ENCODE data around the gene THRA. TPM values are rescaled to one million over a fixed set of nuclear protein-coding genes. Genes with fewer than 3 reads are reported as not detected.
A peak's percentile ranks its signal among the peaks of the same experiment; 100 is the strongest.

The THRA gene
- total and polyA plus RNA-seq, 2 donors from 2014 or later: 40.8 to 63.9 TPM

- H3K27ac ChIP-seq (ENCODE audit: low read depth in 2 of 2, low read length in 2 of 2): no peak overlapping the region
- no peak overlapping the region for H3K4me3 ChIP-seq (ENCODE audit: low read length in 3 of 3)
- no peaks in the 10 kb centered on the region for H3K27me3 ChIP-seq (ENCODE audit: control insufficient read depth, insufficient read depth, low read length)
- no peaks in the 10 kb centered on the region for H3K9me3 ChIP-seq (ENCODE audit: control insufficient read depth in 2 of 3, insufficient read depth in 1 of 3, low read length in 3 of 3)
- no peak for FAIRE-seq
- no peak for DNase-seq
- intact Hi-C loops (cut with DNase I): no loop called here
- no peaks in the 10 kb centered on the region for H3K36me3 ChIP-seq (ENCODE audit: control insufficient read depth in 2 of 3, insufficient read depth in 3 of 3, low read length in 3 of 3)
- peaks cover 5 to 27% (median 19%) of the 10 kb centered on the region in 3 donors for H3K4me1 ChIP-seq (ENCODE audit: control insufficient read depth in 2 of 3, insufficient read depth in 2 of 3, low read depth in 1 of 3, low read length in 3 of 3)
- H3K9ac ChIP-seq (ENCODE audit: low read length in 3 of 3): peak overlapping the region in 1 of 3 donors; percentile 3
- no peak for TF ChIP-seq CTCF (IDR thresholded peaks at IDR 0.05; ENCODE audit: borderline replicate concordance, extremely low read depth, insufficient read depth)
Measured at GRCh38 chr17:40060887-40061608, 1.7 kb upstream of the THRA start.

GRCh38 chr17:40061609-40062038 lies 1.1 kb upstream of the THRA start:
- Histone ChIP-seq H3K4me3 (ENCODE audit: low read length in 3 of 3) (no peak overlapping the region), H3K4me1 (ENCODE audit: control insufficient read depth in 2 of 3, insufficient read depth in 2 of 3, low read depth in 1 of 3, low read length in 3 of 3) (peaks cover 5 to 29% (median 20%) of the 10 kb centered on the region in 3 donors), H3K27ac (ENCODE audit: low read depth in 2 of 2, low read length in 2 of 2) (no peak overlapping the region), H3K9ac (ENCODE audit: low read length in 3 of 3) (peak overlapping the region in 1 of 3 donors; percentile 31), H3K9me3 (ENCODE audit: control insufficient read depth in 2 of 3, insufficient read depth in 1 of 3, low read length in 3 of 3) (no peaks in the 10 kb centered on the region), H3K27me3 (ENCODE audit: control insufficient read depth, insufficient read depth, low read length) (no peaks in the 10 kb centered on the region), H3K36me3 (ENCODE audit: control insufficient read depth in 2 of 3, insufficient read depth in 3 of 3, low read length in 3 of 3) (no peaks in the 10 kb centered on the region)
- intact Hi-C loops (cut with DNase I): no loop called here
- DNase-seq (no peak), FAIRE-seq (no peak)
- no peak for TF ChIP-seq CTCF (IDR thresholded peaks at IDR 0.05; ENCODE audit: borderline replicate concordance, extremely low read depth, insufficient read depth)

- Histone ChIP-seq H3K9me3 (ENCODE audit: control insufficient read depth in 2 of 3, insufficient read depth in 1 of 3, low read length in 3 of 3) (no peaks in the 10 kb centered on the region), H3K36me3 (ENCODE audit: control insufficient read depth in 2 of 3, insufficient read depth in 3 of 3, low read length in 3 of 3) (no peaks in the 10 kb centered on the region), H3K27me3 (ENCODE audit: control insufficient read depth, insufficient read depth, low read length) (no peaks in the 10 kb centered on the region), H3K4me1 (ENCODE audit: control insufficient read depth in 2 of 3, insufficient read depth in 2 of 3, low read depth in 1 of 3, low read length in 3 of 3) (peaks cover 9 to 30% (median 30%) of the 10 kb centered on the region in 3 donors), H3K9ac (ENCODE audit: low read length in 3 of 3) (peak overlapping the region; percentile 71 to 82 (median 74)), H3K27ac (ENCODE audit: low read depth in 2 of 2, low read length in 2 of 2) (peak overlapping the region; percentile 88 to 92), H3K4me3 (ENCODE audit: low read length in 3 of 3) (peak overlapping the region; percentile 79 to 90 (median 88))
- FAIRE-seq (no peak), DNase-seq (peak; percentile 51 to 88 (median 57))
- intact Hi-C loops (cut with DNase I): no loop called here
- no peak for TF ChIP-seq CTCF (IDR thresholded peaks at IDR 0.05; ENCODE audit: borderline replicate concordance, extremely low read depth, insufficient read depth)
Measured at GRCh38 chr17:40063187-40063771, 514 bp downstream of the THRA start.

Data from kidney (tissue), 14 donors.